Loucy (cell line): ENCODE measurements around the gene MMP17.

Experiments
- CTCF ChIP-seq: fragments of 200-600 bp; sonication (generic); conservative IDR thresholded peaks from 2 replicates; pipeline ENCODE4 v1.5.1; 2014; ENCODE audit warnings: mild to moderate bottlenecking, antibody characterized with exemption, low read length
- EZH2phosphoT487 ChIP-seq: fragments of 200-600 bp; IDR thresholded peaks from 2 replicates; pipeline ENCODE4 v1.6.1; 2018; ENCODE audit warnings: antibody characterized with exemption, mild to moderate bottlenecking, moderate library complexity, borderline replicate concordance

GRCh38 chr12:131796411-131796736 lies 31.8 kb upstream of the MMP17 start:
- TF ChIP-seq CTCF = no peak
- TF ChIP-seq EZH2phosphoT487 = no peak
